Activated T-cell treated with anti-CD3 and anti-CD28 coated beads, Interleukin-2, amount 50 U/mL, for 72 hours (primary cell): ENCODE results near the gene CCND2. TPM values are rescaled to one million over a fixed set of nuclear protein-coding genes. Genes with fewer than 3 reads are reported as not detected.
"Not testable (repeated sequence)": the region's sequence is repeated elsewhere in the genome, so short reads cannot be mapped to it uniquely, and the experiment has no call there.

Experiments
- ATAC-seq, 2 donors: fragments of 150-1000 bp; cut with Tn5 transposase; replicated peaks in 1 of 2; 2 replicates each; pipeline ENCODE4 v1.10.0; 2021; ENCODE audit warnings: moderate library complexity in 2 of 2, mild to moderate bottlenecking in 1 of 2
- DNase-seq, 2 donors: peaks; one replicate each; pipeline ENCODE4 v3.0.0; 2021 to 2022; ENCODE audit warnings: mixed read lengths in 1 of 2
- H3K27ac Mint-ChIP-seq: one replicate; pipeline ENCODE4 v1.8.0; 2022; ENCODE audit warnings: mild to moderate bottlenecking, moderate library complexity, mixed read lengths
- H3K27me3 Mint-ChIP-seq: one replicate; pipeline ENCODE4 v1.8.0; 2022; ENCODE audit warnings: low read depth, mixed read lengths
- H3K36me3 Mint-ChIP-seq, 2 donors: one replicate each; pipeline ENCODE4 v1.8.0; 2022; ENCODE audit warnings: mixed read lengths in 2 of 2, mild to moderate bottlenecking in 1 of 2; ENCODE audit not compliant: insufficient read depth in 2 of 2
- H3K4me1 Mint-ChIP-seq: one replicate; pipeline ENCODE4 v1.8.0; 2022; ENCODE audit warnings: low read depth, mixed read lengths
- H3K4me3 Mint-ChIP-seq, 2 donors: one replicate each; pipeline ENCODE4 v1.8.0; 2022; ENCODE audit warnings: mild to moderate bottlenecking in 2 of 2, mixed read lengths in 2 of 2, moderate library complexity in 2 of 2
- H3K9me3 Mint-ChIP-seq, 2 donors: one replicate each; pipeline ENCODE4 v1.8.0; 2022; ENCODE audit warnings: mixed read lengths in 2 of 2
- total RNA-seq, 2 donors: library from RNA; stranded (reverse); gene quantifications; one replicate each; pipeline ENCODE4 v1.2.3, GENCODE V29; 2022

The CCND2 gene
- total RNA-seq, 2 donors from 2014 or later = 445 to 502 TPM

DNA sequence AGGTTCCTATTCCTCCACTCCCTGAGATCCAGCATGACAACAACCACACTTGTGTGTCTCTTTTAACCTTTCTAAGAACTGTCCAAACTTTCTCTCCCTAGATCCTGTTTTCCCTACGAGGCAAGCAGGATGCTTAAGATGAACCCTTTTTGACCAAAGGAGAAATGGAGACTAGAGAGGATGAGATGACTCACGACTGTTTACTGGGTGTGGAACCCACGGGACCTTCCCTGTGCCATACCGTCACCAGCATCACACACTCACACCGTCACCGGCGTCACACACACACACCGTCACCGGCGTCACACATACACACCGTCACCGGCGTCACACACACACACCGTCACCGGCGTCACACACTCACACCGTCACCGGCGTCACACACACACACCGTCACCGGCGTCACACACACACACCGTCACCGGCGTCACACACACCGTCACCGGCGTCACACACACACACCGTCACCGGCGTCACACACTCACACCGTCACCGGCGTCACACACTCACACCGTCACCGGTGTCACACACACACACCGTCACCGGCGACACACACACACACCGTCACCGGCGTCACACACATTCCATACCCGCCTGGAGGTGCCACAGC is 30.0 kb upstream of the CCND2 start:
- not testable (repeated sequence) for H3K27ac Mint-ChIP-seq, DNase-seq, H3K4me3 Mint-ChIP-seq, ATAC-seq, H3K4me1 Mint-ChIP-seq
- H3K36me3 Mint-ChIP-seq = peaks cover 8 to 19% of the 10 kb centered on the region in 2 donors
- H3K27me3 Mint-ChIP-seq = peaks cover 39% of the 10 kb centered on the region
- peaks cover 3 to 16% of the 10 kb centered on the region in 2 donors for H3K9me3 Mint-ChIP-seq

DNA sequence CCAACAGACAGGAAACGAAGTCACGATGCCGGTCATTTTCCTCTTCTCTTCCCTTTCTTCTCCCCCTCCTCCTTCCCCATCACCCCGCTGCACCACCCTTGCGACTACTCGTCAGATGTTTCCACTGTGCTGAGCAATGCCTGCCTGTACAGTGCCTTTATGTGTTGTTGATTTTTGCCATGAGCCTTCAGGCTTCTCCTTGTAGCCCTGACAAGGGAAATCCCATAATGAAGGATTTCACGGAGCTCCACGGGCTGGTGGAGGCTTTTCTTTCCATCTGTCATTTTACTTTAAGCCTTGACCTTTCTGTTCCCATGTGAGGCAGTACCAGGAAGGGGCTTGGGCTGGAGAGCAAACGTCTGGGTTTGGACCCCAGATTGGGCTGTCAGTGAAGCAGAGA is 28.7 kb upstream of the CCND2 start:
- peaks cover 32% of the 10 kb centered on the region for H3K27me3 Mint-ChIP-seq
- H3K27ac Mint-ChIP-seq = no peak overlapping the region
- H3K9me3 Mint-ChIP-seq = peaks cover 3 to 4% of the 10 kb centered on the region in 2 donors
- no peaks in the 10 kb centered on the region for H3K4me1 Mint-ChIP-seq
- DNase-seq = no peak
- peaks cover 3 to 7% of the 10 kb centered on the region in 2 donors for H3K36me3 Mint-ChIP-seq
- no peak overlapping the region for H3K4me3 Mint-ChIP-seq
- no peak for ATAC-seq

DNA sequence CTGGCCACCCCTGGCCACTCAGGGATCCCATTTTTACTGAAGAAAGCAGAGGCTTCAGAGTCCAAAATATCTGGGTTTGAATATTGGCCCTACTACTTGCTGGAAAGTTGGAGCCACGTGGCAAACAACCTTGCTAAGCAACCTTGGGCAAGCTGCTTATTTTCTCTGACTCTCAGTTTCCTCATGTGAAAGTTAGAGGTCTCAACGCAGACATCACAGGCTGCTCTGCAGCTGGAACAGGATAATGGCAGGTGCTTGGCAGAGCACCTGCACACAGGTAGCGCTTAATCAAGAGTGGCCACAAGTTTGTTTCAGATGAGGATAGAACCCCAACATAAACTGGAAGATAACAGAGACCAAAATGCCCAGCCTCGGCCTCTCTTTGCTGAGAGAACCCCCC is 28.1 kb upstream of the CCND2 start:
- Mint-ChIP-seq H3K27ac (no peak overlapping the region), H3K4me3 (no peak overlapping the region), H3K4me1 (no peaks in the 10 kb centered on the region), H3K9me3 (peaks cover 3 to 4% of the 10 kb centered on the region in 2 donors), H3K36me3 (peaks cover 3 to 7% of the 10 kb centered on the region in 2 donors), H3K27me3 (peaks cover 31% of the 10 kb centered on the region)
- ATAC-seq (no peak), DNase-seq (no peak)

DNA sequence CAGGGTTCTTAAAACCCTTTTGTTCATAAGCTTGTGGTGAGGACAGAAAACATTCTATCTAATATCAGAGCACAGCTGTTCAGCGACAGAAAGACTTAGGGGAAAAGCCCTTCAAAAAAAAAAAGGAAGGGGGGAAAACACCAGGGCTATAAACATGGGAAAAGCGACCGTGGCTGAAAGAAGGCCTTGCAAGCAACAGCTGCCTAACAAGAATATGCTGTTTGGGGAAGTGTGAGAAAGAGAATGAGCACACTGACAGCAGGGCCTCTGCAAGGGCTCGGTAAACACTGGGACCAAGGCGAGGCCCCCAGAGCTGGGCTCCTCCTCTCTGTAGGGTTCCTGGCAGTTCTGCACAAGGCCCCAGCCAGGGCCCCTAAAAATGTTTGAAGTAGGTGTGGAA is 27.4 kb upstream of the CCND2 start:
- H3K27me3 Mint-ChIP-seq = peaks cover 27% of the 10 kb centered on the region
- H3K36me3 Mint-ChIP-seq = peaks cover 3 to 7% of the 10 kb centered on the region in 2 donors
- no peak overlapping the region for H3K27ac Mint-ChIP-seq
- peaks cover 6% of the 10 kb centered on the region for H3K4me1 Mint-ChIP-seq
- H3K4me3 Mint-ChIP-seq = no peak overlapping the region
- DNase-seq (no peak), ATAC-seq (no peak)
- peaks cover 3% of the 10 kb centered on the region in 2 donors for H3K9me3 Mint-ChIP-seq

DNA sequence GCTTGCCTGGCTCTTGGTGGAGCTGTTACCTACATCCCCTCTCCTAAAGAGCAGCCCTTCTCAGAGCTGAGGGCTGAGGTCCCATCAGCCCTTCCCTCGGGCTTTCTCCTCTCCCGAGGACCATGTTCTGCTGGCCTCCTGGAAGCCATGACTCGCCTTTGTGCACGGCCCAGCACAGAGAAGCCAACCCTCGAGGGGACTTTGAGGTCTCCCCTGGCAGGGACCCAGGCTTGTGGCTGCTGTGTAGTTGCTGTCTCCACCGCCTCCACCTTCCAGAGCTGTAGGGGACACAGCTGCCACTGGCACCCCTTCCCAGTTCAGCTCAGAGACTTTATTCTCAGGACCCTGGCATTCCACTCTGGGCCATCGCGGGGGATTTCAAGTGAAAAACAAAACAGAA is 22.9 kb upstream of the CCND2 start:
- no peaks in the 10 kb centered on the region for H3K9me3 Mint-ChIP-seq
- no peak overlapping the region for H3K27ac Mint-ChIP-seq
- ATAC-seq (peak; percentile 54 to 65), DNase-seq (peak in 1 of 2 donors; percentile 21)
- peaks cover 18% of the 10 kb centered on the region for H3K4me1 Mint-ChIP-seq
- peaks cover 10% of the 10 kb centered on the region for H3K27me3 Mint-ChIP-seq
- H3K36me3 Mint-ChIP-seq = no peaks in the 10 kb centered on the region
- peak overlapping the region; percentile 53 to 88 for H3K4me3 Mint-ChIP-seq

DNA sequence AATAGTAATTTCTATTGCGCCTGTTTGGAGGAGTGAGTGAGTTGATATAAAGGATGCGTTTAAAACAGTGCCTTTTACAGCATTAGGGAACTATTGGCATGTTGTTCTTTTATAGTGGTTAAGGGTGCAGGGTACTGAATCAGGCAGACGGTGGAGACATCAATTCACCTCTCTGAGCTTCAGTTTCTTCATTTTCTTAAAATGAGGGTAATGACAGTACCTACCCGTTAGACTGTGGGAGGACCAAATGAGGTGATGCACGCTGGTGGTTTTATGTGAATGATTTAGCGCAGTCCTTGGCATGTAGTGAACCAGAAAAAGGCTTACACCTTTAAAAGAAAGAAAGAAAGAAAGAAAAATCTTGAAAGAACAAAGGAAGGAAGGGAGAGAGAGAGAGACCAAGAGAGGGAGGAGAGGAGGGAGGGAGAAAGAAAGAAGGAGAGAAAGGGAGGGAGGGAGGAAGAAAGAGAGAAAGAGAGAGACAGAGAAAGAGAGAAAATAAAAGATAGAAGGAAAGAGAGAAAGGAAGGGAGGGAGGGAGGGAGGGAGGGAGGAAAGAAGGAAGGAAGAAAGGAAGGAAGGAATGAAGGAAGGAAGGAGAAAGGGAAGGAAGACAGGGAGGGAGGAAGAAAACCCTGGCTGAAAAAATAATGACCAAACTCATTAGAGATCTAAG is 22.2 kb upstream of the CCND2 start:
- H3K4me1 Mint-ChIP-seq = peaks cover 18% of the 10 kb centered on the region
- peak overlapping the region; percentile 53 to 88 for H3K4me3 Mint-ChIP-seq
- H3K27me3 Mint-ChIP-seq = peaks cover 10% of the 10 kb centered on the region
- no peaks in the 10 kb centered on the region for H3K36me3 Mint-ChIP-seq
- H3K27ac Mint-ChIP-seq = peak overlapping the region; percentile 79
- ATAC-seq (peak; percentile 95 to 99), DNase-seq (peak; percentile 44 to 51)
- no peaks in the 10 kb centered on the region for H3K9me3 Mint-ChIP-seq

DNA sequence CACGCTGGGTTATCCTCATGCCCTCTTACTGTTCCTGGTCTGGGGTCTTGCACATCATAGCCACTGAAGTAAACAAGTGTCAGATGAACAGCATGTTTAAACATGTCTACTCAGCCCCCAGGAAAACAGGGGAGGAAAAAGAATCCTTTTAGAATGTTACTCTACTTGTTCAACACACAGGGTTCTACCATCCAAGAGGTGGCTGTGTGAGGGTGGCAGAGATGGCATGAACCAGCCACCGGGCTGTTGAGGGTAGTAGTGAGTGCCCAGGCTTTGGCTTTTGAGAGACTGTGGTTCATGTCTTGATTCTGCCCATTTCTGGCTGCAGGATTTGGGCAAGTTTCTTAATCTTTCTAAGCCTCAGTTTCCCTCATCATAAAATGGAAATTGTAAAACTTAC is 21.6 kb upstream of the CCND2 start:
- H3K4me3 Mint-ChIP-seq = peak overlapping the region; percentile 53 to 88
- H3K27me3 Mint-ChIP-seq = peaks cover 10% of the 10 kb centered on the region
- ATAC-seq = no peak
- DNase-seq = no peak
- H3K4me1 Mint-ChIP-seq = peaks cover 18% of the 10 kb centered on the region
- H3K9me3 Mint-ChIP-seq = no peaks in the 10 kb centered on the region
- no peaks in the 10 kb centered on the region for H3K36me3 Mint-ChIP-seq
- H3K27ac Mint-ChIP-seq = no peak overlapping the region

DNA sequence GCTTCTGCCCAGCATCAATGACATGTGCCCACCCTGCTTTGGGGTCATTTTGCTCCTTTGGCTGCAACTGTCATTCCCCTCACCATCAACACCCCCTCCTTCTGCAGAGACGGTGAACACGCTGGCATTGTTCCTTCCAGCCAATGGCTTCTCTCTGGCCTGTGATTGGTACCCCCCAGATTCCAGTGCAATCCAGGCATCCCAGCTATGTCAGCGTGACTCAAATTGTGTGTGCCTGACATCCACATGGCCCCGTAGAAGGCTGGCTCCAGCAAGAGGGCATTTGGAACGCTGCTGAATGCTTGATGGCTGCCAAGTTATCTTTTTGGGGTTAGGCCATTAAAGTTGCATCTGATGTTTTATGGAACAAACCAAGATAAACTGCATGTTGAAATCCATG is 21.0 kb upstream of the CCND2 start:
- peaks cover 23% of the 10 kb centered on the region for H3K4me1 Mint-ChIP-seq
- no peaks in the 10 kb centered on the region for H3K36me3 Mint-ChIP-seq
- no peak overlapping the region for H3K27ac Mint-ChIP-seq
- no peak for DNase-seq
- H3K4me3 Mint-ChIP-seq = no peak overlapping the region
- no peaks in the 10 kb centered on the region for H3K9me3 Mint-ChIP-seq
- H3K27me3 Mint-ChIP-seq = peaks cover 10% of the 10 kb centered on the region
- ATAC-seq = no peak

DNA sequence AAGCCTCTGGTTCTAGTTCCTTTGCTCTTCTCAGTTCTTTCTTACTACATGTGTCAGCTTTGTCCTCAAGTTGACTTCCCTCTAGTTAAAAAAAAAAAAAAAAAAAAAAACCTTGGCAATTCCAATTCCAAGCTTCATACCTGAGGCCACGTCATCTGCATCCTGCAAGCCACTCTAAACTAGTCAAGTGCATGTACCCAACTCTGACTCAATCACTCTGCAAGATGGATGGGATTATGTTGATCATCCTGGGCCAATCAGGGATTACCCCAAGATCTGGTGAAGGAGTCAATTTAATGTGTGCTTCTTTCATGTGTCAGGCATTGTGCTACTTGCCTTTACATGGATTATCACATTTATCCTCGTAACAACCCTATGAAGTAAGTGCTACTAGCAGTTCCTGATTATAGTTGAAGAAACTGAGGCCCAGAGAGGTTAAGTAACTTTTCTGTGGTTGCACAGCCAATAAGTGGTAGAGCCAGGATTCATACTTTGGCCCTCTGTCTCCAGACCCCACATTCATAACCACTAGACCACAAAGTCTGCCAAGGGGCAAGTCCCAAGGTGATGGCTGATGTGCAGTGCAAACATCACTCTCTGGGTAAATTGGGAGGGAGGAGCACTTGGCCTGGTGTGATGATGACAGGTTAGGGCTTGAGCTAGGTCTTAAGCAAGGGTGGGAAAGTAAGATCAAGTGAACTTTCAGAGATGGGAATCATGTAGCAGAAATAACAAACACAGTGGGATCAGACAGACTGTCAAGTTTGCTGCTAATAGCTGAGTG is 17.3 kb upstream of the CCND2 start:
- H3K9me3 Mint-ChIP-seq = peaks cover 2 to 5% of the 10 kb centered on the region in 2 donors
- ATAC-seq (no peak), DNase-seq (no peak)
- H3K4me3 Mint-ChIP-seq = no peak overlapping the region
- H3K4me1 Mint-ChIP-seq = peaks cover 17% of the 10 kb centered on the region
- no peak overlapping the region for H3K27ac Mint-ChIP-seq
- peaks cover 1 to 9% of the 10 kb centered on the region in 2 donors for H3K36me3 Mint-ChIP-seq
- H3K27me3 Mint-ChIP-seq = peaks cover 10% of the 10 kb centered on the region

DNA sequence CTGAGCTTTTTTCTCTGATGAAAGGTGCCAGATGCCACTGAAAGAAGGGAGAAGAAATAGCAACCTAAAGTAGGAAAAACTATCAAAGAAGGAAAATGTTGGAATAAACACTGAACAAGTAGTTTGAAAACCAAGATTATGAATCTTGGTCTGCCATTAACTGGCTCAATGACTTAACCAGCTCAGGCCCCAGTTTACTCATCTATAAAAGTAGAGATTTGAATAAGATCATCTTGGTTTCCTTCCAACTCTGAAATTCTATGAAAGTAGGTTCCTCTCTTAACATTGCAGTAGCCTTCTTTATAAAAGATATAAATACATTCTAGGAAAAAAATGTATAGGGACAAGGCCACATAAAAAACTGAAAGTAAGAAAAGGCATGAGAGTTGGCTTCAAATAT is 16.1 kb upstream of the CCND2 start:
- H3K4me1 Mint-ChIP-seq = peaks cover 22% of the 10 kb centered on the region
- ATAC-seq (peak; percentile 20 to 66), DNase-seq (no peak)
- peaks cover 1 to 9% of the 10 kb centered on the region in 2 donors for H3K36me3 Mint-ChIP-seq
- H3K27me3 Mint-ChIP-seq = peaks cover 10% of the 10 kb centered on the region
- peaks cover 2 to 5% of the 10 kb centered on the region in 2 donors for H3K9me3 Mint-ChIP-seq
- no peak overlapping the region for H3K27ac Mint-ChIP-seq
- no peak overlapping the region for H3K4me3 Mint-ChIP-seq

DNA sequence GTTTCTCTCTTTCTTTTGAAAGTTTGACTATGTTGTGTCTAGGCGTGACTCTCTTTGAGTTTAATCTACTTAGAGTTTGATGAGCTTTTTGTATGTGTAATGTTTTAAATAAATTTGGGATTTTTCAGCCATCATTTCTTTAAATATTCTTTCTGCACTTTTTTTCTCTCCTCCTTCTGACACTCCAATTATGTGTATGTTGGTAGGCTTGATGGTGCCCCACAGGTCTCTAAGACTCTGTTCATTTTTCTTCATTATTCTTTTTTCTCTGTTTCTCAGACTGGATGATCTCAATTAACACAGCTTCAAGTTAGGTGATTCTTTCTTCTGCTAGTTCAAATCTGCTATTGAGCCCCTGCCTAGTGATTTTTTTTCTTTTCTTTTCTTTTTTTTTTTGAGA is 14.5 kb upstream of the CCND2 start:
- DNase-seq (no peak), ATAC-seq (no peak)
- Mint-ChIP-seq H3K9me3 (peaks cover 2 to 5% of the 10 kb centered on the region in 2 donors), H3K4me3 (no peak overlapping the region), H3K27ac (no peak overlapping the region), H3K4me1 (peaks cover 22% of the 10 kb centered on the region), H3K27me3 (no peaks in the 10 kb centered on the region), H3K36me3 (peaks cover 1 to 9% of the 10 kb centered on the region in 2 donors)

DNA sequence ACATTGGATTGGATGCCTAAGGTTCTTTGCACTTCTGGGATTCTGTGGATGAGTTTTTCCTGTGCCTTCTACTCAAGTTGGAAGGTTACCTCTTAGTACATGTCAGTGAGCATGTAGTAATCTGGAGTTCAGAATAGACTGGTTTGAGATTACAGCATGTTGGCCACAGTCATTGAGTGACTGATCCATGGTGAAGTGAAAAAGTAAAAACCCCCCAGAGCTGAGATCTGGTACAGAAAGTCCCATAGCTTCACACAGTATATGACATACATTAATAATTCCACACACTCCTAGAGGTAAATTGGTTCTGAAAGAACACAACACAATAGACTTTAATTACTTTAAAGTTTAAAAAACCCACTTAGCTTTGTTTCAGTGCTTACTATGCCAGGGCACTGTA is 11.9 kb upstream of the CCND2 start:
- H3K4me3 Mint-ChIP-seq = peak overlapping the region in 1 of 2 donors; percentile 9
- peaks cover 16% of the 10 kb centered on the region for H3K4me1 Mint-ChIP-seq
- ATAC-seq (peak; percentile 78 to 88), DNase-seq (no peak)
- H3K36me3 Mint-ChIP-seq = peaks cover 1 to 9% of the 10 kb centered on the region in 2 donors
- H3K27ac Mint-ChIP-seq = peak overlapping the region; percentile 43
- no peaks in the 10 kb centered on the region for H3K27me3 Mint-ChIP-seq
- peaks cover 2 to 5% of the 10 kb centered on the region in 2 donors for H3K9me3 Mint-ChIP-seq

DNA sequence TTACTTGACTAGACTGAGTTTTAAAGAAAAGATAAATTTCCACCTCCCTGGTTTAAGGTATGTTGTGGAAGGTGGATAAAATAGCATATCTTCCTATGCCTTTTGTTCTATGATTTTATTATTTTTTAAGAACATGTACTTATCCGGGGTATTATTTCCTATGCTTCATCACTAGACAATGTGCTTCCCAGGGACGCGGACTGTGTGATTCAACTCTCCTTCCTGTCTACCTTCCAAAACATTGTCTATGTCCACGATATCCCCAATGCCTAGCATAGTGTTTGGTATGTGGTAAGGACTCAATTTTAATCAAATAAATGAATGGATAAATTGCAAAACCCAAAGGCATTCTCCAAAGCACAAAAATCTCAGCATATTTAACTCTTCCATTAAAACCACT is 8.3 kb upstream of the CCND2 start:
- peaks cover 0 to 3% of the 10 kb centered on the region in 2 donors for H3K36me3 Mint-ChIP-seq

More for the DNA sequence above, 8.3 kb upstream of the CCND2 start:
- Mint-ChIP-seq H3K27me3 (no peaks in the 10 kb centered on the region), H3K27ac (no peak overlapping the region), H3K4me1 (peaks cover 24% of the 10 kb centered on the region), H3K9me3 (no peaks in the 10 kb centered on the region), H3K4me3 (no peak overlapping the region)
- no peak for DNase-seq
- ATAC-seq = no peak
